Measurements from ENCODE around the gene CA5A. TPM values are rescaled to one million over a fixed set of nuclear protein-coding genes. Genes with fewer than 3 reads are reported as not detected.
A peak's percentile ranks its signal among the peaks of the same experiment; 100 is the strongest.

CA5A gene
- total and polyA plus RNA-seq, 9 of the 15 experiments (the other 6 are each of a cell fraction or from before 2014, with no cell fraction given), result not detected

DNA sequence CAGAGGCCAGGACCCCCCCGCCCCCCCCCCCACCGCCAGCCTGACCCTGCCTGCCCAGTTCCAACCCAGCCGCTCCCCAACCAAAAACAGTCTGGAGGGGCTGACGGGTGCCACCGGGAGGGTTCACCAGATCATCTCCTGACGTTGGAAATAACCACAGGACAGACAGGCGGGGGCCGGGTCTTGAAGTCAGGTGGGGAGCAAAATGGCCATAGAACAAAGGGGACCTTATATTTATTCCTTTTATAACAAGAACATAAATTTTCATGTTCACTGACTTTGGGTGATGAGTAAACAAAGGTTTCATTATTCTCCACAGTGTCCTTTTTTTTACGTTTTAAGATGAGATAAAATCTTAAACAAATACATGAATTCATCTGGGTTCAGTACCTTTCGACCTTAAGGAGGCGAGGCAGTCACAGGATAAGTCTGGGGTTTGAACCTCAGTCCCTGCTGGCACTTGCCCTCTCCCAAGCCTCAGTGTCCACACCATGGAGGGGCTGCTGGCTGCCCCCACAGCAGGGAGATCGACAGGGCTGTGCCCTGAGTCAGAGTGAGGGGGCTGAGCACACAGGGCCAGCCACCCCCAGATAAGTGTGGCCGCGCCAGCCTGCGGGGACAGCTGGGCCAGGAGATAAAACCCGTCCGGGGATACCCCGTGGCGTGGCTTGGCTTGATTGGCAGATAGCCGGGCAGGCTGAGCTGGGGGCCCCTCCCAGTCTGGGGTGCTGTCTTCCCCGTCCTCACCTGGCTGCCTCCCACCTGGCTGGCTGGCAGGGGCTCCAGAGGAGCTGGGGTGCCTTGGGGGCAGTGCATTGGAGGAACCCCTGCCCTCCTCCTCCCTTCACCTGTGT, 82.0 kb downstream of the CA5A start (continued):
- no peak for TF ChIP-seq SMAD2 (IDR thresholded peaks at IDR 0.05; ENCODE audit: low read depth, low read length)
- TF ChIP-seq PTRF (tag; IDR thresholded peaks at IDR 0.05), result no peak
- no peak for TF ChIP-seq IFI16 (CRISPR knock-in tag; IDR thresholded peaks at IDR 0.05)
- no peak for TF ChIP-seq RBM15 (IDR thresholded peaks at IDR 0.05; ENCODE audit: insufficient read depth, low read length)
- TF ChIP-seq, protein P1, sequence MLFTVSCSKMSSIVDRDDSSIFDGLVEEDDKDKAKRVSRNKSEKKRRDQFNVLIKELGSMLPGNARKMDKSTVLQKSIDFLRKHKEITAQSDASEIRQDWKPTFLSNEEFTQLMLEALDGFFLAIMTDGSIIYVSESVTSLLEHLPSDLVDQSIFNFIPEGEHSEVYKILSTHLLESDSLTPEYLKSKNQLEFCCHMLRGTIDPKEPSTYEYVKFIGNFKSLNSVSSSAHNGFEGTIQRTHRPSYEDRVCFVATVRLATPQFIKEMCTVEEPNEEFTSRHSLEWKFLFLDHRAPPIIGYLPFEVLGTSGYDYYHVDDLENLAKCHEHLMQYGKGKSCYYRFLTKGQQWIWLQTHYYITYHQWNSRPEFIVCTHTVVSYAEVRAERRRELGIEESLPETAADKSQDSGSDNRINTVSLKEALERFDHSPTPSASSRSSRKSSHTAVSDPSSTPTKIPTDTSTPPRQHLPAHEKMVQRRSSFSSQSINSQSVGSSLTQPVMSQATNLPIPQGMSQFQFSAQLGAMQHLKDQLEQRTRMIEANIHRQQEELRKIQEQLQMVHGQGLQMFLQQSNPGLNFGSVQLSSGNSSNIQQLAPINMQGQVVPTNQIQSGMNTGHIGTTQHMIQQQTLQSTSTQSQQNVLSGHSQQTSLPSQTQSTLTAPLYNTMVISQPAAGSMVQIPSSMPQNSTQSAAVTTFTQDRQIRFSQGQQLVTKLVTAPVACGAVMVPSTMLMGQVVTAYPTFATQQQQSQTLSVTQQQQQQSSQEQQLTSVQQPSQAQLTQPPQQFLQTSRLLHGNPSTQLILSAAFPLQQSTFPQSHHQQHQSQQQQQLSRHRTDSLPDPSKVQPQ (CRISPR knock-in tag; IDR thresholded peaks at IDR 0.05; ENCODE audit: borderline replicate concordance), result no peak
- no peak for TF ChIP-seq ZNF184 (CRISPR knock-in tag; IDR thresholded peaks at IDR 0.05)
- peak; percentile 97 for TF ChIP-seq PKNOX1 (IDR thresholded peaks at IDR 0.05)
- no peak for TF ChIP-seq BRF1 (IDR thresholded peaks at IDR 0.05; ENCODE audit: borderline replicate concordance, extremely low read depth, insufficient read length)
- peak; percentile 50; the same call in 1 of the 2 replicates for TF ChIP-seq KAT7 (CRISPR knock-in tag; IDR thresholded peaks at IDR 0.05; ENCODE audit: borderline replicate concordance)
- no peak for TF ChIP-seq ATF6 (CRISPR knock-in tag; IDR thresholded peaks at IDR 0.05)
- TF ChIP-seq NCOA6 (IDR thresholded peaks at IDR 0.05), result no peak
- peak; percentile 97 for TF ChIP-seq MTA3 (IDR thresholded peaks at IDR 0.05; ENCODE audit: borderline replicate concordance)
- no peak for TF ChIP-seq NCOA2 (IDR thresholded peaks at IDR 0.05; ENCODE audit: partially characterized antibody in 2 of 2)
- peak; percentile 60 for TF ChIP-seq ZNF239 (CRISPR knock-in tag; IDR thresholded peaks at IDR 0.05)
- no peak for TF ChIP-seq HMGXB4 (CRISPR knock-in tag; IDR thresholded peaks at IDR 0.05)
- TF ChIP-seq RCOR1 (IDR thresholded peaks at IDR 0.05; ENCODE audit: borderline replicate concordance in 1 of 2, low read depth in 2 of 2, low read length in 2 of 2), result peak; percentile 64 to 89; a peak in 3 of 4 replicates
- peak; percentile 90 for TF ChIP-seq ZNF589 (CRISPR knock-in tag; IDR thresholded peaks at IDR 0.05; ENCODE audit: low read depth)
- peak; percentile 98 for TF ChIP-seq FOSL1 (tag; conservative IDR thresholded peaks at IDR 0.05)

Measured in K562 (cell line).